ENCODE results near the gene MCC.
A peak's percentile ranks its signal among the peaks of the same experiment; 100 is the strongest.

The MCC gene

DNA sequence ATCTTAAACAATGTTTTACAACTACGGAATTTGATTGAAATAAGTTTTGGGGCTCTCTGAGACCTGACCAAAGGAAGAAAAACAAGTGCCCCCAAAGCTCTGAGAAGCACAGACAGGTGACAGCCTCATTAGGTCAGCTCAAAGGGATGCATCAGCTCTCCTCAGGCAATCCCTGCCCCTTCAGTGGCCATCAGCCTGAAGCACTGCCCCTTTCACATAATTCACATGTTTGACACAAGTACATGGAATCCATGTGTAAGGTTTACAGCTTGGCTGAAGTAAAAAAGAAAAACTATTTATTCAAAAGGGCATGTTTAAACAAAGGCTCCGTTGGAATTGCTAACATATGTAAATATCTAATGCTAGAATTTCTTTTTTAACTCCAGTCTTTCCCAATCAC lies 109.7 kb downstream of the MCC start:
- Histone ChIP-seq H3K4me3 (replicated peaks; ENCODE audit: insufficient read depth, low read length) (no peak overlapping the region), H3K27ac (replicated peaks) (no peak overlapping the region), H3K27me3 (ENCODE audit: insufficient read depth, poor library complexity, severe bottlenecking) (no peaks in the 10 kb centered on the region)
- DNase-seq (ENCODE audit: low read depth in 1 of 2, low spot score in 1 of 2) = no peak
- TF ChIP-seq POLR2AphosphoS5 (IDR thresholded peaks at IDR 0.05; ENCODE audit: low read depth) (no peak), SPI1 (IDR thresholded peaks at IDR 0.05; ENCODE audit: borderline replicate concordance, low read depth) (no peak), GABPA (IDR thresholded peaks at IDR 0.05; ENCODE audit: low read depth) (no peak)
- TF ChIP-seq, protein P1, sequence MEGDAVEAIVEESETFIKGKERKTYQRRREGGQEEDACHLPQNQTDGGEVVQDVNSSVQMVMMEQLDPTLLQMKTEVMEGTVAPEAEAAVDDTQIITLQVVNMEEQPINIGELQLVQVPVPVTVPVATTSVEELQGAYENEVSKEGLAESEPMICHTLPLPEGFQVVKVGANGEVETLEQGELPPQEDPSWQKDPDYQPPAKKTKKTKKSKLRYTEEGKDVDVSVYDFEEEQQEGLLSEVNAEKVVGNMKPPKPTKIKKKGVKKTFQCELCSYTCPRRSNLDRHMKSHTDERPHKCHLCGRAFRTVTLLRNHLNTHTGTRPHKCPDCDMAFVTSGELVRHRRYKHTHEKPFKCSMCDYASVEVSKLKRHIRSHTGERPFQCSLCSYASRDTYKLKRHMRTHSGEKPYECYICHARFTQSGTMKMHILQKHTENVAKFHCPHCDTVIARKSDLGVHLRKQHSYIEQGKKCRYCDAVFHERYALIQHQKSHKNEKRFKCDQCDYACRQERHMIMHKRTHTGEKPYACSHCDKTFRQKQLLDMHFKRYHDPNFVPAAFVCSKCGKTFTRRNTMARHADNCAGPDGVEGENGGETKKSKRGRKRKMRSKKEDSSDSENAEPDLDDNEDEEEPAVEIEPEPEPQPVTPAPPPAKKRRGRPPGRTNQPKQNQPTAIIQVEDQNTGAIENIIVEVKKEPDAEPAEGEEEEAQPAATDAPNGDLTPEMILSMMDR (IDR thresholded peaks at IDR 0.05; ENCODE audit: insufficient read depth, low read length) = no peak
- TF ChIP-seq, protein P2, sequence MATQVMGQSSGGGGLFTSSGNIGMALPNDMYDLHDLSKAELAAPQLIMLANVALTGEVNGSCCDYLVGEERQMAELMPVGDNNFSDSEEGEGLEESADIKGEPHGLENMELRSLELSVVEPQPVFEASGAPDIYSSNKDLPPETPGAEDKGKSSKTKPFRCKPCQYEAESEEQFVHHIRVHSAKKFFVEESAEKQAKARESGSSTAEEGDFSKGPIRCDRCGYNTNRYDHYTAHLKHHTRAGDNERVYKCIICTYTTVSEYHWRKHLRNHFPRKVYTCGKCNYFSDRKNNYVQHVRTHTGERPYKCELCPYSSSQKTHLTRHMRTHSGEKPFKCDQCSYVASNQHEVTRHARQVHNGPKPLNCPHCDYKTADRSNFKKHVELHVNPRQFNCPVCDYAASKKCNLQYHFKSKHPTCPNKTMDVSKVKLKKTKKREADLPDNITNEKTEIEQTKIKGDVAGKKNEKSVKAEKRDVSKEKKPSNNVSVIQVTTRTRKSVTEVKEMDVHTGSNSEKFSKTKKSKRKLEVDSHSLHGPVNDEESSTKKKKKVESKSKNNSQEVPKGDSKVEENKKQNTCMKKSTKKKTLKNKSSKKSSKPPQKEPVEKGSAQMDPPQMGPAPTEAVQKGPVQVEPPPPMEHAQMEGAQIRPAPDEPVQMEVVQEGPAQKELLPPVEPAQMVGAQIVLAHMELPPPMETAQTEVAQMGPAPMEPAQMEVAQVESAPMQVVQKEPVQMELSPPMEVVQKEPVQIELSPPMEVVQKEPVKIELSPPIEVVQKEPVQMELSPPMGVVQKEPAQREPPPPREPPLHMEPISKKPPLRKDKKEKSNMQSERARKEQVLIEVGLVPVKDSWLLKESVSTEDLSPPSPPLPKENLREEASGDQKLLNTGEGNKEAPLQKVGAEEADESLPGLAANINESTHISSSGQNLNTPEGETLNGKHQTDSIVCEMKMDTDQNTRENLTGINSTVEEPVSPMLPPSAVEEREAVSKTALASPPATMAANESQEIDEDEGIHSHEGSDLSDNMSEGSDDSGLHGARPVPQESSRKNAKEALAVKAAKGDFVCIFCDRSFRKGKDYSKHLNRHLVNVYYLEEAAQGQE (IDR thresholded peaks at IDR 0.05; ENCODE audit: insufficient replicate concordance, low read depth) = no peak

DNA sequence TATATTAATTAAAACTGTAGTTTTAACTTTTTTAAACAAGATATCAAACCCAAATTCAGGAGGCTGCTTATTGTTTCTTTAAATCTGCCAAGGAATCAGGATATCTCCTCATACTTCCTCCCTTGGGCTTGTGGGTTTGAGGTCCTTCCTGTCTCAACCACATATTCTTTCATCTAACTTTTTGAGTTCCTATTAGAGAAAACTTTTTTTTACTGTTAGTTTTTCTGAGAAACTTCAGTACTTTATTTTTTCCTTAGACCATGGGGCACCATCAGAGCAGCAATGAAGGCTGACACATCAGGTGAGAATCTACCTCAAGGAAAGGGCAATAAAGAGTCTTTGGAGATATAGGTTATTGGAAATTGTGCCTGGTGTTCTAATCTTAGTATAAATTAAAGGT lies 110.2 kb downstream of the MCC start:
- peak; percentile 43 for TF ChIP-seq SPI1 (IDR thresholded peaks at IDR 0.05; ENCODE audit: borderline replicate concordance, low read depth)
- TF ChIP-seq, protein P2 (IDR thresholded peaks at IDR 0.05; ENCODE audit: insufficient replicate concordance, low read depth) = no peak
- DNase-seq (ENCODE audit: low read depth in 1 of 2, low spot score in 1 of 2) = peak in 1 of 2 experiments; percentile 3
- Histone ChIP-seq H3K4me3 (replicated peaks; ENCODE audit: insufficient read depth, low read length) (no peak overlapping the region), H3K27me3 (ENCODE audit: insufficient read depth, poor library complexity, severe bottlenecking) (no peaks in the 10 kb centered on the region), H3K27ac (replicated peaks) (no peak overlapping the region)

DNA sequence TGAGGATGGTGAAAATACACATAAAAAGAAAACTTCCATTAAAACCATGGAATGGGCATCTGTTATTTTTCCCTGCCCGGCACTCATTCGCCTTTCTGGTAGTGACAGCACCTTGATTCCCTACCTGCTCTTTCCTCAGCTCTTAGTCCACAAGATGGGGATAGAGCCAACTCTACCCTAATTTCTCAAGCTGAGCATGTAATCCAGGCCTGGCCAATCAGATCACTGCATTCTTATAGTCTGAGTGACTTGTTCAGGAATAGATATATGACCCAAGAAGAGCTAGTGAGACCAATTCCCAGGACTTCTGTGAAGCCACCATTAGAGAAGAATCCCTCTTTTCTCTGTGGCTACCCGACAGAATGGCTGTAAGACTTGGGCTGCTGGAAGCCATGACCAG lies 111.6 kb downstream of the MCC start:
- Histone ChIP-seq H3K27me3 (ENCODE audit: insufficient read depth, poor library complexity, severe bottlenecking) (no peaks in the 10 kb centered on the region), H3K4me3 (replicated peaks; ENCODE audit: insufficient read depth, low read length) (no peak overlapping the region), H3K27ac (replicated peaks) (no peak overlapping the region)
- DNase-seq (ENCODE audit: low read depth in 1 of 2, low spot score in 1 of 2) = no peak
- TF ChIP-seq, protein P2 (IDR thresholded peaks at IDR 0.05; ENCODE audit: insufficient replicate concordance, low read depth) = no peak
- TF ChIP-seq POLR2AphosphoS5 (IDR thresholded peaks at IDR 0.05; ENCODE audit: low read depth) = no peak
- TF ChIP-seq, protein P1 (IDR thresholded peaks at IDR 0.05; ENCODE audit: insufficient read depth, low read length) = no peak
- no peak for TF ChIP-seq SPI1 (IDR thresholded peaks at IDR 0.05; ENCODE audit: borderline replicate concordance, low read depth)
- TF ChIP-seq GABPA (IDR thresholded peaks at IDR 0.05; ENCODE audit: low read depth) = no peak
